ENCODE results near the gene PGAP1.

PGAP1 gene

DNA sequence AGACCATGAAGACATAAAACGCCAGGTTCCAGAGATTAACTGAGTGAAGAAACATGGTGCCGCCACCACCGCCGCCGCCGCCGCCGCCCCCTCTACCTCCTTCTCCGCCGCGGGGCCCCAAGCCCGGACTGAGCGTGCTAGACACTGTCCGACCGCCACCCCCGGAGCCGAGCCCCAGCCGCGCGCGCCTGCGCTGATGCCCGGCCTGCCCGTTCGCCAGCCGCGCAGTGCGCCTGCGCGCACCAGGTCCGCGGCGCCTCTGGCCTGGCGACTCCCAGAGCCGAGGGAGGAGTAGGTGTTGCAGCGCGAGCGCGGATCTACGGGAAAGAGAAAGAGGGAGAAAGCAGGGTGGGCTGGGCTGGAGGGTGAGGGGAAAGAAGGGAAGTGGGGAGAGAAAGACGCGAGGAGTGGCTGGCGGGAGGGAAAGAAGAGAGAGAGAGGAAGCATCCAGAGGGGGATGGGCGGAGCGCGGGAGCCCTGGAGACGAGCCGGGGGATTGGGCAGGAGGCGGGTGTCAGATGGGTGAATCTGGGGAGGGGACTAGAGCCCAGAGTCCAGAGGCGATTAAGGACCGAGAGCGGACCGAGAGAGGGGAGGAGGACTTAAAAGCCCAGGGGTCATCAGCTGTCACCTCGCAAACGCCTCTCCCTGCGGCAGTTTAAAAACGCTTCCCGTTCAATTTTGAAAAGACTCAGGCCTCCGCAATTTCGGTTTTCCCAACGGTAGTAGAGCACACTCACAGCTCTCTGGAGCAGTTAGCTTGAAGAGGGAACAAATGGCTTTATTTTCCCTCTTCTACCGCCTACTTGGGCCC is at the start of gene PGAP1:
PGAP1 (minus strand) TSS at position 146 of the 814 bp plus-strand sequence; CDS start at position 55, 91 bp downstream.
- peak; percentile 31 for DNase-seq (ENCODE audit: low read depth)
- peak within 1 kb of the TSS; percentile 87 for H3K4me3 ChIP-seq (ENCODE audit: low read depth, low read length)
- TF ChIP-seq, protein P1, sequence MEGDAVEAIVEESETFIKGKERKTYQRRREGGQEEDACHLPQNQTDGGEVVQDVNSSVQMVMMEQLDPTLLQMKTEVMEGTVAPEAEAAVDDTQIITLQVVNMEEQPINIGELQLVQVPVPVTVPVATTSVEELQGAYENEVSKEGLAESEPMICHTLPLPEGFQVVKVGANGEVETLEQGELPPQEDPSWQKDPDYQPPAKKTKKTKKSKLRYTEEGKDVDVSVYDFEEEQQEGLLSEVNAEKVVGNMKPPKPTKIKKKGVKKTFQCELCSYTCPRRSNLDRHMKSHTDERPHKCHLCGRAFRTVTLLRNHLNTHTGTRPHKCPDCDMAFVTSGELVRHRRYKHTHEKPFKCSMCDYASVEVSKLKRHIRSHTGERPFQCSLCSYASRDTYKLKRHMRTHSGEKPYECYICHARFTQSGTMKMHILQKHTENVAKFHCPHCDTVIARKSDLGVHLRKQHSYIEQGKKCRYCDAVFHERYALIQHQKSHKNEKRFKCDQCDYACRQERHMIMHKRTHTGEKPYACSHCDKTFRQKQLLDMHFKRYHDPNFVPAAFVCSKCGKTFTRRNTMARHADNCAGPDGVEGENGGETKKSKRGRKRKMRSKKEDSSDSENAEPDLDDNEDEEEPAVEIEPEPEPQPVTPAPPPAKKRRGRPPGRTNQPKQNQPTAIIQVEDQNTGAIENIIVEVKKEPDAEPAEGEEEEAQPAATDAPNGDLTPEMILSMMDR (IDR thresholded peaks at IDR 0.05; ENCODE audit: control insufficient read depth, extremely low read depth, insufficient read depth), result no peak

- DNase-seq (ENCODE audit: low read depth), result no peak
- H3K4me3 ChIP-seq (ENCODE audit: low read depth, low read length), result no peak overlapping the region
- TF ChIP-seq, protein P1 (IDR thresholded peaks at IDR 0.05; ENCODE audit: control insufficient read depth, extremely low read depth, insufficient read depth), result no peak
Measured at GRCh38 chr2:196974970-196975369, 48.5 kb upstream of the PGAP1 start.

DNA sequence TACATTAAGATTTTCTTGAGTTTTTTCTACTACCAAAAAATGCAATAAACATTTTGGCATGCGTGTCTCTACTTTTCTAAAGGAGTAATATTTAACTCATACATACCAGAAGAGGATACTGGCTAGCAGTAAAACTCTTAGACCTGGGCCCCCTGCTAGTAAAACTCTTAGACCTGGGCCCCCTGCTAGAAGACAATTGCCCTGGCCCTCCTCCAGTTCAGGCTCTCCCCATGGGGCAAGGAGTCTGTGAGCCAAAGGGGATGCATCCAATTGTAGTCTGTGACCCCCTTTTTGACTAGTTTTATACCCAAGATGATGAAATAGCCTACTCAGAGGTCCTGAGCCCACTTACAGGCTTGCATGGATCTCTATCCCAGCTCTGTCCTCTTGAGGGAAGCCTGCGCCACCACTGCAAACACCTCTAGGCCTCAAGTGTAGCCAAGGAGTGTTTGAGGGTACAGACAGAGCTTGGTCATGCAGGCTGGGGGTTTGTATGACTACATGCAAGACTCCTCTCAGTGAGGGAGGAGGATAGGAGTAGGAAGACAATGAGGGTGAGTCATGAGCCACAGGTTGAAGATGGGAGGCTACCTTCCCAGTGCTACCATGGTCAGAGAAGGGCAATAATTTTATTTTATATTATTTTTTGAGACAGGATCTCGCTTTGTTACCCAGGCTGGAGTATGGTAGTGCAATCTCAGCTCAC is 45.2 kb upstream of the PGAP1 start:
- no peak overlapping the region for H3K4me3 ChIP-seq (ENCODE audit: low read depth, low read length)
- TF ChIP-seq, protein P1 (IDR thresholded peaks at IDR 0.05; ENCODE audit: control insufficient read depth, extremely low read depth, insufficient read depth), result no peak
- no peak for DNase-seq (ENCODE audit: low read depth)

- TF ChIP-seq, protein P1 (IDR thresholded peaks at IDR 0.05; ENCODE audit: control insufficient read depth, extremely low read depth, insufficient read depth), result no peak
- DNase-seq (ENCODE audit: low read depth), result no peak
- no peak overlapping the region for H3K4me3 ChIP-seq (ENCODE audit: low read depth, low read length)
Measured at GRCh38 chr2:196970099-196970498, 43.6 kb upstream of the PGAP1 start.

DNA sequence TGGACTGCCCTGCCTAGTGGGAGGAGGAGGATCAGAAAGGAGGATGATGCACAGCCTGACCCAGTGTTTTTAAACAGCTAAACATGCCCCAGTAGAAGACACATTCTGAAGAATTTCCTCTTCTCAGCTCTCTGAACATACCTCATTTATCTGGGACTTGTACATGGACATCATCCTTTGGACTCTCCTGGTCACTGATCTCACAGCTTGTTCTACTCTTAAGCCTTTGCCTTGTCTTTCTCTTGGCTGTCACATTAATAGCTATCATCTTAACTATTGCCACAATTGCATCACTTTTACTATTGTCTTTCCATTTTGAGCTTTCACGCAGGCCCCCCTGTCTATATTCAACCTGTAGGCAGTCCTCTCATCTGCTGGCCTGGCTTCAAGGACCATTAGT is 42.0 kb upstream of the PGAP1 start:
- TF ChIP-seq, protein P1 (IDR thresholded peaks at IDR 0.05; ENCODE audit: control insufficient read depth, extremely low read depth, insufficient read depth), result no peak
- no peak for DNase-seq (ENCODE audit: low read depth)
- no peak overlapping the region for H3K4me3 ChIP-seq (ENCODE audit: low read depth, low read length)

DNA sequence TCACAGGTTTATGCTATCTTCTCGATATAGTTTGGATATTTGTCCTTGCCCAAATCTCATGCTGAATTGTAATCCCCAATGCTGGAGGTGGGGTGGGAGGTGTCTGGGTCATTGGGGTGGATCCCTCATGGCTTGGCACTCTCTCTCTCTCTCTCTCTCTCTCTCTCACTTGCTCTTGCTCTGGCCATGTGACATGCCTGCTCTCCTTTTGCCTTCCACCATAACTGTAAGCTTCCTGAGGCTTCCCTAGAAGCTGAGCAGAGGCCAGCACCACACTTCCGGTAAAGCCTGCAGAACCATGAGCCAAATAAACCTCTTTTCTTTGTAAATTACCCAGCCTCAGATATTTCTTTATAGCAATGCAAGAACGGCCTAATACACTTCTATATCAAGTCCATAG is 41.3 kb upstream of the PGAP1 start:
- no peak overlapping the region for H3K4me3 ChIP-seq (ENCODE audit: low read depth, low read length)
- no peak for DNase-seq (ENCODE audit: low read depth)
- TF ChIP-seq, protein P1 (IDR thresholded peaks at IDR 0.05; ENCODE audit: control insufficient read depth, extremely low read depth, insufficient read depth), result no peak

Data from LNCaP clone FGC (cell line).